ENCODE data around the gene POLR3GL.
A peak's percentile ranks its signal among the peaks of the same experiment; 100 is the strongest.

DNA sequence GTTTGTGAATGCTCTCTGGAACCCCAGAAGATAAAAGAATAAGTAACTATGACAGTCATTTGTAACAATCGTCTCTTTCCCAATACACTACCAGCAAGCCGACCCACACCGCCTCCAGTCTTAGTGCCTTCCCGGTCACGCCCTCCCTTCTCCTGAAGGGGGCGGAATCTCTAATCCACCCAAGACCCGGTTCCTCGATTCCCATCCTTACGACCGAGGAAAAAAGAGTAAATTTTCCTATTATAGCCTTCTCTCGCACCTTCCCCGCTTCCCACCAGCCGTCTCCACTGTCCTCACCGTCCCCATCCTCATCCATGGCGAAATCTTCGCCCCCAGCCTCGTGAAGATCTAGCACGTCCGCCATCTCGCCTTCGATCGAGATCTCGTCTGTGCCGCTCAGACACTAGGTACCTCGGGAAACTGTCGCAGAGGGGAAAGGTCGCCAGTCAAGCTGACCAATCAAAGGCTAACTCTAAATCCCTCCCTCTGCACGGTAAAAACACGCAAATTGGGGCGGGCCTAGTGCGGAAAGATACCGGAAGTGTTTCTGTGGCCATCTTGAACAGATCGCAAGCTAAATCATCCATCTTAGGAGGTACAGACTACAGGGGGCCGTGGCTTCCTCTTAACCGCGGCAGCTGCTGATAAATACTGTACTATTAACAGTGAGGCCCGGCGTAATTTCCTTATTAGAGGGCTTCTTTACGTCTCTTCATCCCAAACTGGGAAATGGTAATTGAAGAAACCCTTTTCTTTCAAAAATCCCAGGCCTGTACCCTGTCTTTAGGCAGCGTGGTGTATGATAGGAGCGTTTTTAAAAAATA, 37.2 kb upstream of the POLR3GL start, which contains the start of gene RBM8A:
- TF ChIP-seq, protein P1, sequence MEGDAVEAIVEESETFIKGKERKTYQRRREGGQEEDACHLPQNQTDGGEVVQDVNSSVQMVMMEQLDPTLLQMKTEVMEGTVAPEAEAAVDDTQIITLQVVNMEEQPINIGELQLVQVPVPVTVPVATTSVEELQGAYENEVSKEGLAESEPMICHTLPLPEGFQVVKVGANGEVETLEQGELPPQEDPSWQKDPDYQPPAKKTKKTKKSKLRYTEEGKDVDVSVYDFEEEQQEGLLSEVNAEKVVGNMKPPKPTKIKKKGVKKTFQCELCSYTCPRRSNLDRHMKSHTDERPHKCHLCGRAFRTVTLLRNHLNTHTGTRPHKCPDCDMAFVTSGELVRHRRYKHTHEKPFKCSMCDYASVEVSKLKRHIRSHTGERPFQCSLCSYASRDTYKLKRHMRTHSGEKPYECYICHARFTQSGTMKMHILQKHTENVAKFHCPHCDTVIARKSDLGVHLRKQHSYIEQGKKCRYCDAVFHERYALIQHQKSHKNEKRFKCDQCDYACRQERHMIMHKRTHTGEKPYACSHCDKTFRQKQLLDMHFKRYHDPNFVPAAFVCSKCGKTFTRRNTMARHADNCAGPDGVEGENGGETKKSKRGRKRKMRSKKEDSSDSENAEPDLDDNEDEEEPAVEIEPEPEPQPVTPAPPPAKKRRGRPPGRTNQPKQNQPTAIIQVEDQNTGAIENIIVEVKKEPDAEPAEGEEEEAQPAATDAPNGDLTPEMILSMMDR (IDR thresholded peaks at IDR 0.05): peak; percentile 39 to 78 (median 64)
- peak; percentile 95 for TF ChIP-seq POLR2A (IDR thresholded peaks at IDR 0.05)

Data from gastroesophageal sphincter (tissue), 3 donors.